Transverse colon (tissue), 4 donors: ENCODE data around the gene ZDHHC21.

Experiments used
- EP300 ChIP-seq: sonication (generic); formaldehyde crosslinking; IDR thresholded peaks from one replicate; pipeline ENCODE4 v1.6.1; 2017; ENCODE audit warnings: antibody characterized with exemption, low read depth
- POLR2A ChIP-seq: fragments of 450-650 bp; IDR thresholded peaks from one replicate; pipeline ENCODE4 v1.6.1; 2016; ENCODE audit warnings: antibody characterized with exemption, mild to moderate bottlenecking, moderate library complexity
- POLR2AphosphoS5 ChIP-seq, 3 donors: sonication (generic); formaldehyde crosslinking; IDR thresholded peaks; one replicate each; pipeline ENCODE4 v1.6.1; 2016; ENCODE audit warnings: antibody characterized with exemption in 3 of 3
- TF ChIP-seq, protein P1 (sequence below), 5 experiments: fragments of 200-600 bp in 3 of 5; fragments of 450-650 bp in 2 of 5; sonication (generic) in 3 of 5; IDR thresholded peaks; 1 replicate in 2 of 5; 2 replicates in 3 of 5; pipeline ENCODE4 v1.5.1; 2016 to 2017; ENCODE audit warnings: antibody characterized with exemption in 5 of 5, inconsistent platforms in 3 of 5, mild to moderate bottlenecking in 2 of 5, moderate library complexity in 1 of 5

- TF ChIP-seq POLR2A (no peak), POLR2AphosphoS5 (IDR thresholded peaks at IDR 0.05) (no peak), EP300 (no peak)
- TF ChIP-seq, protein P1, sequence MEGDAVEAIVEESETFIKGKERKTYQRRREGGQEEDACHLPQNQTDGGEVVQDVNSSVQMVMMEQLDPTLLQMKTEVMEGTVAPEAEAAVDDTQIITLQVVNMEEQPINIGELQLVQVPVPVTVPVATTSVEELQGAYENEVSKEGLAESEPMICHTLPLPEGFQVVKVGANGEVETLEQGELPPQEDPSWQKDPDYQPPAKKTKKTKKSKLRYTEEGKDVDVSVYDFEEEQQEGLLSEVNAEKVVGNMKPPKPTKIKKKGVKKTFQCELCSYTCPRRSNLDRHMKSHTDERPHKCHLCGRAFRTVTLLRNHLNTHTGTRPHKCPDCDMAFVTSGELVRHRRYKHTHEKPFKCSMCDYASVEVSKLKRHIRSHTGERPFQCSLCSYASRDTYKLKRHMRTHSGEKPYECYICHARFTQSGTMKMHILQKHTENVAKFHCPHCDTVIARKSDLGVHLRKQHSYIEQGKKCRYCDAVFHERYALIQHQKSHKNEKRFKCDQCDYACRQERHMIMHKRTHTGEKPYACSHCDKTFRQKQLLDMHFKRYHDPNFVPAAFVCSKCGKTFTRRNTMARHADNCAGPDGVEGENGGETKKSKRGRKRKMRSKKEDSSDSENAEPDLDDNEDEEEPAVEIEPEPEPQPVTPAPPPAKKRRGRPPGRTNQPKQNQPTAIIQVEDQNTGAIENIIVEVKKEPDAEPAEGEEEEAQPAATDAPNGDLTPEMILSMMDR (IDR thresholded peaks at IDR 0.05), result no peak
Measured at GRCh38 chr9:14608540-14608939, 84.7 kb downstream of the ZDHHC21 start.
